Right lobe of liver (tissue), 6 donors: Measurements from ENCODE around the gene ZNF865. TPM values are rescaled to one million over a fixed set of nuclear protein-coding genes. Genes with fewer than 3 reads are reported as not detected.

Experiments used
- ATAC-seq, 4 donors: fragments of 200-7000 bp; cut with Tn5 transposase; one replicate each; pipeline ENCODE4 v1.9.1; 2020; ENCODE audit warnings: mild to moderate bottlenecking in 4 of 4, moderate library complexity in 4 of 4
- DNase-seq, 3 donors: peaks; one replicate each; pipeline ENCODE4 v3.0.0-alpha.2; 2020
- H3K27ac ChIP-seq, 3 donors: fragments of 200-600 bp; one replicate each; pipeline ENCODE4 v1.8.0; 2022
- H3K27me3 ChIP-seq, 2 donors: fragments of 200-600 bp; one replicate each; pipeline ENCODE4 v1.8.0; 2022
- H3K36me3 ChIP-seq, 4 donors: fragments of 200-600 bp; sonication (generic) in 1 of 4; one replicate each; pipeline versions ENCODE4 v1.5.1 to v1.8.0; 2017 to 2022; ENCODE audit warnings: control low read depth in 1 of 4
- H3K4me1 ChIP-seq, 4 donors: fragments of 200-600 bp; sonication (generic) in 1 of 4; one replicate each; pipeline versions ENCODE4 v1.5.1 to v1.8.0; 2017 to 2022; ENCODE audit warnings: control low read depth in 1 of 4
- H3K4me3 ChIP-seq, 3 donors: fragments of 200-600 bp; one replicate each; pipeline ENCODE4 v1.8.0; 2022
- H3K9me3 ChIP-seq, 4 donors: fragments of 200-600 bp; sonication (generic) in 1 of 4; one replicate each; pipeline versions ENCODE4 v1.5.1 to v1.8.0; 2017 to 2022; ENCODE audit warnings: control low read depth in 1 of 4
- POLR2A ChIP-seq: fragments of 450-650 bp; IDR thresholded peaks from one replicate; pipeline ENCODE4 v1.6.1; 2017; ENCODE audit warnings: antibody characterized with exemption, mild to moderate bottlenecking
- WGBS: methylation state at CpG from one replicate; pipeline ENCODE4 v1.1.6; 2018; ENCODE audit warnings: low coverage, low lambda C conversion rate; ENCODE audit not compliant: insufficient coverage; ENCODE audit errors: missing lambda C conversion rate; 5-methylcytosine and 5-hydroxymethylcytosine counted together
- intact Hi-C, 2 donors: fragments of 100-400 bp; cut with DNase I; formaldehyde crosslinking; loops; one replicate each; pipeline versions ENCODE4 v1.11.2 to v1.14.1; 2022
- total RNA-seq, 6 experiments: library from RNA; depleted of rRNA in 2 of 6; stranded (reverse); fragments of >200 nt in 2 of 6; fragmentation: NEBNext Ultra II Directional in 3 of 6; extraction: Animal tissue kit (Norgen Biotek cat#: 25700) in 3 of 6; gene quantifications; one replicate each; pipeline versions ENCODE4 v1.1.0 to v1.2.4, GENCODE V29; 2016 to 2023
- TF ChIP-seq, protein P1 (sequence below), 4 donors: fragments of 200-600 bp in 3 of 4; fragments of 450-650 bp in 1 of 4; IDR thresholded peaks; one replicate each; pipeline versions ENCODE4 v1.5.1 to v1.8.0; 2016 to 2022; ENCODE audit warnings: antibody characterized with exemption in 4 of 4, mild to moderate bottlenecking in 2 of 4
- donor health status: DM: no; HTN: yes; CAD: no.
- donor health status: DM: no; HTN: no; CAD: no.
- donor health status: DM: no; HTN: no; CAD: no.
- donor health status: DM: no; HTN: yes; CAD: no.
- donor health status: DM: no; HTN: yes; CAD: no.

The ZNF865 gene
- total RNA-seq, 6 experiments from 2014 or later: 4.2 to 6.0 (median 4.7) TPM

DNA sequence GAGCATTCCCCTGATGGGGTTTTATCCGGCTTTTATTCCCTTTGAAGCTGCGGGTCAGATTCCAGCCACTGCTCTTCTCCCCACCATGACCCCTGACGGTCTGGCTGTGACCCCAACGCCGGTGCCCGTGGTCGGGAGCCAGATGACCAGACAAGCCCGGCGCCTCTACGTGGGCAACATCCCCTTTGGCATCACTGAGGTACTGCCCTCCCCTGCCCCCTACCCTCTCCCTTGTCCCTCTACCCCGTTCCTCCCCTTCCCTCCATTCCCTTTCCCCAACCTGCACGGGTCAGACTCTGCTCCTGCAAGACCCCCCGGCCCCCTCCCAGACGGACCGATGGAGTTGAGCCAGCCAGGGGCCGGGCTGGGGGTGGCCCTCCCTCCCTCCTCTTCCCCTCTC is 55.5 kb downstream of the ZNF865 start:
- Histone ChIP-seq H3K27me3 (no peaks in the 10 kb centered on the region), H3K9me3 (no peaks in the 10 kb centered on the region), H3K27ac (no peak overlapping the region), H3K4me1 (peaks cover 0 to 29% (median 12%) of the 10 kb centered on the region in 4 donors), H3K4me3 (no peak overlapping the region), H3K36me3 (peaks cover 0 to 52% (median 22%) of the 10 kb centered on the region in 4 donors)
- no peak for ATAC-seq
- TF ChIP-seq, protein P1, sequence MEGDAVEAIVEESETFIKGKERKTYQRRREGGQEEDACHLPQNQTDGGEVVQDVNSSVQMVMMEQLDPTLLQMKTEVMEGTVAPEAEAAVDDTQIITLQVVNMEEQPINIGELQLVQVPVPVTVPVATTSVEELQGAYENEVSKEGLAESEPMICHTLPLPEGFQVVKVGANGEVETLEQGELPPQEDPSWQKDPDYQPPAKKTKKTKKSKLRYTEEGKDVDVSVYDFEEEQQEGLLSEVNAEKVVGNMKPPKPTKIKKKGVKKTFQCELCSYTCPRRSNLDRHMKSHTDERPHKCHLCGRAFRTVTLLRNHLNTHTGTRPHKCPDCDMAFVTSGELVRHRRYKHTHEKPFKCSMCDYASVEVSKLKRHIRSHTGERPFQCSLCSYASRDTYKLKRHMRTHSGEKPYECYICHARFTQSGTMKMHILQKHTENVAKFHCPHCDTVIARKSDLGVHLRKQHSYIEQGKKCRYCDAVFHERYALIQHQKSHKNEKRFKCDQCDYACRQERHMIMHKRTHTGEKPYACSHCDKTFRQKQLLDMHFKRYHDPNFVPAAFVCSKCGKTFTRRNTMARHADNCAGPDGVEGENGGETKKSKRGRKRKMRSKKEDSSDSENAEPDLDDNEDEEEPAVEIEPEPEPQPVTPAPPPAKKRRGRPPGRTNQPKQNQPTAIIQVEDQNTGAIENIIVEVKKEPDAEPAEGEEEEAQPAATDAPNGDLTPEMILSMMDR (IDR thresholded peaks at IDR 0.05): no peak
- no peak for TF ChIP-seq POLR2A
- WGBS: 82% methylated on average over 7 of the region's 16 CpGs
- intact Hi-C loops: no loop called here
- DNase-seq: no peak

DNA sequence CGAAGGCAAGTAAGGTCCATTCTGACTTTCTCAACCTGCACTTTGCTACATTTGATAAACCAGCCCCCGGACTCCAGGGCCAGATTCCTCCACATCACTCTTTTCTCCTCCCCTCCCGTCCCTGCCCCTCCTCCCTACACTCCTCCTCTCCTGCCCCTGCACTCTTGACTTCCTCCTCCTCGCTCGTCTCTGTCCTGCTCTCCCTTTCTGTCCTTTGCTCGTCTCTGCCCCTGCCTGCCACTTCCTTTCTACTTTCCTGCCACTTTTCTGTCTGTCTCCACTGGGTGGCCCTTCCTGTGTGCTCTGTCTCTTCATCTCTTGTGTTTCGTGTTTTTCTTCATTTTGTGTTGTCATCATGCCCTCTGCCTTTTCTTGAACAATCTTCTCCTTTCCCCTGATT is 56.4 kb downstream of the ZNF865 start:
- H3K4me3 ChIP-seq: no peak overlapping the region
- DNase-seq: no peak
- intact Hi-C loops: no loop called here
- H3K27ac ChIP-seq: no peak overlapping the region
- no peaks in the 10 kb centered on the region for H3K9me3 ChIP-seq
- H3K27me3 ChIP-seq: no peaks in the 10 kb centered on the region
- ATAC-seq: no peak
- H3K36me3 ChIP-seq: peaks cover 0 to 60% (median 26%) of the 10 kb centered on the region in 4 donors
- peaks cover 0 to 21% (median 8%) of the 10 kb centered on the region in 4 donors for H3K4me1 ChIP-seq
- no peak for TF ChIP-seq POLR2A
- TF ChIP-seq, protein P1 (IDR thresholded peaks at IDR 0.05): no peak
- WGBS: 44% methylated on average over 7 of the region's 7 CpGs

DNA sequence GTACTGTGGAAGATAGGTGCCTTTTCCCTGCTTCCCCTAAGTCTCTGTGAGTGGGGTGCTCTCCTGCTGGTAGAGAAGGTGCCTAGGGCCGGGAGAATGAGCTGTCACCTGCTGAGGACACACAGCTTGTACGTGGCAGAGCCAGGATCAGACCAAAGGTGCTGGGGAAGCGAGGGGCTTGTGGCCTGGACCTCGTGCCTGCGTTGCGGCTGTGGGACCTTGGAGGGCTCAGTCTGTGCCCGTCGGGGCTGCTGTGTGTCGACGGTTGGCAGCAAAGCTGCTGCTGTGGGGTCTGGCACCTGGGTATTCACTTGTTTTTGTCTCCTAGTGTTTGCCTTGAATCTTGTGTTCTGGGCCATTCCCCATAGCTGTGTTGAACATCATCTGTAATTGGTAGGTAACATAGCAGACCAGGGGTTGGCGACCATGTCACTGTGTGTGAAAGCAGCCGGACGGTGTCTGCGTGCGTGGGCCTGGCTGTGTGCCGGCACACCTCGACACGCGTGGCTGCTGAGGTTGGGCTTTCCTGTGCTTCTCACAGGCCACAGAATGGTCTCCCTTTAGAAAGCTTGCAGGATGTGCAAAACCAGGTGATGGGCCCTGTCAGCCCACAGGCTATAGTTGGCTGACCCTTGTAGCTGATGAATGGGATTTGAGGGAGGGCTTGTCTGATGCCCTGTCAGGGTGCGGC is 58.5 kb downstream of the ZNF865 start:
- no peaks in the 10 kb centered on the region for H3K9me3 ChIP-seq
- peaks cover 5 to 82% (median 32%) of the 10 kb centered on the region in 4 donors for H3K36me3 ChIP-seq
- DNase-seq (no peak), ATAC-seq (no peak)
- no CpG with 5 or more reads among the region's 20 CpGs for WGBS
- no peak overlapping the region for H3K27ac ChIP-seq
- H3K27me3 ChIP-seq: no peaks in the 10 kb centered on the region
- no peak for TF ChIP-seq POLR2A
- TF ChIP-seq, protein P1 (IDR thresholded peaks at IDR 0.05): no peak
- H3K4me1 ChIP-seq: no peaks in the 10 kb centered on the region
- intact Hi-C loops: no loop called here
- H3K4me3 ChIP-seq: no peak overlapping the region

DNA sequence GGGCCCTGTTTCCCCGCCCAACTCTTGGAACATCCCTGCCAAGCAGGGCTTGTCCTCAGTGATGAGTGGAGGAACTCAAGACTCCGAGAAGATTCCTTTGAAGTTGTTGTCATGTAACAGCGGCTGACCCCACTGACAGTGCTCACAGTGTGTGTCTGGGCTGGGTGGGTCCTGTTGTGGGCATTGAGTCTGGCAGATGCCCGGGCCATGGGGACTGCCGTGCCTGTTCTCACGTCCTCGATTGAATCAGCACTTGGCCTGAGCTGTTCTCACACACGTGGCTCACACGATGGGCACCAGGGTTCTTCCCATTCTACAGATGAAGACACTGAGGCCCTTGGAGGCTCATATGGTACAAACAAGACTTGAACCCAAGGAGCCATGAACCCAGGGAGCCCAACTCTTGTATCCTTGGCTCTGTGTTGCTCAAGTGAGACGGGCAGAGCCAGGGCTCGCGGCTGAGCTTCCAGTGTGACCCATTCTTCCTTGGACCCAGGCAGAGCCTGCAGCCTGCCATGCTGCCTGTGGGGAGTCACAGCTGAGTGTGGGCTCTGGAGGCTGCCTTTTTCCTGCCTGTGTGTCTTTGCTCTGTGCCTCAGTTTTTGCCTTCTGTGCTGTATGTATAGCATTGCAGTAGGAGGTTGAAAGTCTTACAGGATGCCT is 61.0 kb downstream of the ZNF865 start:
- DNase-seq (no peak), ATAC-seq (no peak)
- no peak overlapping the region for H3K27ac ChIP-seq
- no peaks in the 10 kb centered on the region for H3K4me1 ChIP-seq
- no peaks in the 10 kb centered on the region for H3K9me3 ChIP-seq
- no peaks in the 10 kb centered on the region for H3K27me3 ChIP-seq
- H3K4me3 ChIP-seq: no peak overlapping the region
- TF ChIP-seq, protein P1 (IDR thresholded peaks at IDR 0.05): no peak
- no peak for TF ChIP-seq POLR2A
- H3K36me3 ChIP-seq: peaks cover 17 to 82% (median 39%) of the 10 kb centered on the region in 4 donors
- intact Hi-C loops: no loop called here
- WGBS: 90% methylated on average over 2 of the region's 12 CpGs

Other genes with a start within 250 kb of the ZNF865 start
- gene GARIN5B, start 242.4 kb upstream of the ZNF865 start, total RNA-seq: not detected
- gene IL11, start 235.2 kb upstream of the ZNF865 start, total RNA-seq: not detected
- not detected for gene TMEM190, start 228.8 kb upstream of the ZNF865 start, total RNA-seq
- 10 to 100 TPM; 10.8 to 19.7 (median 14.8) TPM for gene TMEM238, start 221.4 kb upstream of the ZNF865 start, total RNA-seq
- gene RPL28, start 219.7 kb upstream of the ZNF865 start, total RNA-seq: 100 to 1,000 TPM; 305 to 530 (median 455) TPM
- 10 to 100 TPM in 3 of 6 experiments, 1 to 10 TPM in 3; 4.3 to 16.4 (median 9.1) TPM for gene UBE2S, start 197.9 kb upstream of the ZNF865 start, total RNA-seq
- gene SHISA7, start 162.3 kb upstream of the ZNF865 start, total RNA-seq: under 1 TPM in 1 of 6 experiments, not detected in 5; 0.04 TPM
- 100 to 1,000 TPM in 3 of 6 experiments, 10 to 100 TPM in 3; 69.4 to 222 (median 100) TPM for gene ISOC2, start 144.0 kb upstream of the ZNF865 start, total RNA-seq
- gene C19orf85, start 140.9 kb upstream of the ZNF865 start, total RNA-seq: not detected
- 1 to 10 TPM; 3.4 to 9.2 (median 4.4) TPM for gene ZNF628, start 129.0 kb upstream of the ZNF865 start, total RNA-seq
- 1 to 10 TPM; 2.5 to 6.0 (median 3.9) TPM for gene NAT14, start 120.5 kb upstream of the ZNF865 start, total RNA-seq
- 1 to 10 TPM in 4 of 6 experiments, under 1 TPM in 2; 0.35 to 1.6 (median 1.2) TPM for gene SSC5D, start 117.2 kb upstream of the ZNF865 start, total RNA-seq
- not detected for gene SBK2, start 68.5 kb upstream of the ZNF865 start, total RNA-seq
- under 1 TPM in 2 of 6 experiments, not detected in 4; 0.33 to 0.56 TPM for gene SBK3, start 60.1 kb upstream of the ZNF865 start, total RNA-seq
- gene ZNF579, start 24.8 kb upstream of the ZNF865 start, total RNA-seq: 1 to 10 TPM; 1.9 to 4.6 (median 3.6) TPM
- gene FIZ1, start 6.1 kb upstream of the ZNF865 start, total RNA-seq: 10 to 100 TPM in 1 of 6 experiments, 1 to 10 TPM in 5; 3.0 to 13.1 (median 5.1) TPM
- 10 to 100 TPM in 4 of 6 experiments, 1 to 10 TPM in 2; 8.2 to 21.0 (median 11.3) TPM for gene ZNF524, start 5.4 kb upstream of the ZNF865 start, total RNA-seq
- 1 to 10 TPM; 2.9 to 5.5 (median 4.1) TPM for gene ZNF784, start 18.9 kb downstream of the ZNF865 start, total RNA-seq
- 10 to 100 TPM in 1 of 6 experiments, 1 to 10 TPM in 5; 5.4 to 11.6 (median 6.5) TPM for gene ZNF580, start 35.4 kb downstream of the ZNF865 start, total RNA-seq
- 1 to 10 TPM; 2.7 to 7.3 (median 5.1) TPM for gene ZNF581, start 38.0 kb downstream of the ZNF865 start, total RNA-seq
- gene CCDC106, start 42.6 kb downstream of the ZNF865 start, total RNA-seq: 10 to 100 TPM in 3 of 6 experiments, 1 to 10 TPM in 3; 6.1 to 19.7 (median 9.8) TPM
- 10 to 100 TPM; 55.1 to 75.6 (median 63.5) TPM for gene U2AF2, start 49.4 kb downstream of the ZNF865 start, total RNA-seq
- 100 to 1,000 TPM in 5 of 6 experiments, 10 to 100 TPM in 1; 88.9 to 162 (median 107) TPM for gene EPN1, start 69.6 kb downstream of the ZNF865 start, total RNA-seq
- not detected for gene NLRP9, start 132.8 kb downstream of the ZNF865 start, total RNA-seq
- under 1 TPM in 4 of 6 experiments, not detected in 2; 0.31 to 0.99 (median 0.39) TPM for gene RFPL4A, start 153.4 kb downstream of the ZNF865 start, total RNA-seq
- under 1 TPM in 2 of 6 experiments, not detected in 4; 0.57 to 0.79 TPM for gene RFPL4AL1, start 163.5 kb downstream of the ZNF865 start, total RNA-seq
- under 1 TPM; 0.22 to 0.92 (median 0.25) TPM for gene NLRP11, start 226.4 kb downstream of the ZNF865 start, total RNA-seq
- not detected for gene NLRP4, start 230.9 kb downstream of the ZNF865 start, total RNA-seq